ENCODE results near the gene PLXNA2. TPM values are rescaled to one million over a fixed set of nuclear protein-coding genes. Genes with fewer than 3 reads are reported as not detected.

Gene PLXNA2
- total RNA-seq, 2 experiments from 2014 or later: 0.23 TPM; not detected in 1

GRCh38 chr1:208190784-208191183, 53.4 kb downstream of the PLXNA2 start:
- Histone ChIP-seq H3K4me2 (ENCODE audit: low read length) (no peak overlapping the region), H2AFZ (ENCODE audit: low read length) (no peak overlapping the region), H4K20me1 (ENCODE audit: insufficient read depth, low read length) (no peaks in the 10 kb centered on the region), H3K79me2 (ENCODE audit: insufficient read depth, low read depth, low read length) (no peaks in the 10 kb centered on the region), H3K9me3 (ENCODE audit: low read length) (no peaks in the 10 kb centered on the region), H3K4me3 (ENCODE audit: low read depth, low read length, poor library complexity, severe bottlenecking) (no peak overlapping the region), H3K9me2 (ENCODE audit: insufficient read depth, low read length) (no peaks in the 10 kb centered on the region), H3K4me1 (ENCODE audit: insufficient read depth, low read length, poor library complexity, severe bottlenecking) (no peaks in the 10 kb centered on the region), H3K36me3 (ENCODE audit: insufficient read depth, low read length) (no peaks in the 10 kb centered on the region), H3K27ac (ENCODE audit: low read depth, low read length, poor library complexity, severe bottlenecking) (no peak overlapping the region)
- POLR2A ChIA-PET: interaction anchor here (1.9 kb wide), 1 partner anchor 9 kb away, joined by 8 read pairs; no protein-coding TSS in a partner anchor
- DNase-seq (ENCODE audit: low spot score): no peak
- TF ChIP-seq, protein P1, sequence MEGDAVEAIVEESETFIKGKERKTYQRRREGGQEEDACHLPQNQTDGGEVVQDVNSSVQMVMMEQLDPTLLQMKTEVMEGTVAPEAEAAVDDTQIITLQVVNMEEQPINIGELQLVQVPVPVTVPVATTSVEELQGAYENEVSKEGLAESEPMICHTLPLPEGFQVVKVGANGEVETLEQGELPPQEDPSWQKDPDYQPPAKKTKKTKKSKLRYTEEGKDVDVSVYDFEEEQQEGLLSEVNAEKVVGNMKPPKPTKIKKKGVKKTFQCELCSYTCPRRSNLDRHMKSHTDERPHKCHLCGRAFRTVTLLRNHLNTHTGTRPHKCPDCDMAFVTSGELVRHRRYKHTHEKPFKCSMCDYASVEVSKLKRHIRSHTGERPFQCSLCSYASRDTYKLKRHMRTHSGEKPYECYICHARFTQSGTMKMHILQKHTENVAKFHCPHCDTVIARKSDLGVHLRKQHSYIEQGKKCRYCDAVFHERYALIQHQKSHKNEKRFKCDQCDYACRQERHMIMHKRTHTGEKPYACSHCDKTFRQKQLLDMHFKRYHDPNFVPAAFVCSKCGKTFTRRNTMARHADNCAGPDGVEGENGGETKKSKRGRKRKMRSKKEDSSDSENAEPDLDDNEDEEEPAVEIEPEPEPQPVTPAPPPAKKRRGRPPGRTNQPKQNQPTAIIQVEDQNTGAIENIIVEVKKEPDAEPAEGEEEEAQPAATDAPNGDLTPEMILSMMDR (conservative IDR thresholded peaks at IDR 0.05; ENCODE audit: low read length): no peak
- TF ChIP-seq EZH2phosphoT487 (IDR thresholded peaks at IDR 0.05; ENCODE audit: borderline replicate concordance, low read depth, low read length): no peak
- no TSS peak for BruUV-seq (replicated peaks)
- intact Hi-C loops (cut with micrococcal nuclease; ENCODE audit: unreplicated experiment): no loop called here
- CTCF ChIA-PET (ENCODE audit: unreplicated experiment): no interaction called here

GRCh38 chr1:208189716-208190115, 54.5 kb downstream of the PLXNA2 start:
- Histone ChIP-seq H3K36me3 (ENCODE audit: insufficient read depth, low read length) (no peaks in the 10 kb centered on the region), H3K27ac (ENCODE audit: low read depth, low read length, poor library complexity, severe bottlenecking) (no peak overlapping the region), H3K9me3 (ENCODE audit: low read length) (no peaks in the 10 kb centered on the region), H2AFZ (ENCODE audit: low read length) (no peak overlapping the region), H3K79me2 (ENCODE audit: insufficient read depth, low read depth, low read length) (no peaks in the 10 kb centered on the region), H3K9me2 (ENCODE audit: insufficient read depth, low read length) (no peaks in the 10 kb centered on the region), H3K4me3 (ENCODE audit: low read depth, low read length, poor library complexity, severe bottlenecking) (no peak overlapping the region), H3K4me2 (ENCODE audit: low read length) (no peak overlapping the region), H3K4me1 (ENCODE audit: insufficient read depth, low read length, poor library complexity, severe bottlenecking) (no peaks in the 10 kb centered on the region), H4K20me1 (ENCODE audit: insufficient read depth, low read length) (no peaks in the 10 kb centered on the region)
- intact Hi-C loops (cut with micrococcal nuclease; ENCODE audit: unreplicated experiment): no loop called here
- no TSS peak for BruUV-seq (replicated peaks)
- no peak for DNase-seq (ENCODE audit: low spot score)
- CTCF ChIA-PET (ENCODE audit: unreplicated experiment): no interaction called here
- POLR2A ChIA-PET: interaction anchor here (0.7 to 1.9 kb wide), 3 partner anchors 10 to 55 kb away, joined by 3 to 8 read pairs (median 3); partner anchors contain the start of gene PLXNA2
- TF ChIP-seq, protein P1 (conservative IDR thresholded peaks at IDR 0.05; ENCODE audit: low read length): no peak
- TF ChIP-seq EZH2phosphoT487 (IDR thresholded peaks at IDR 0.05; ENCODE audit: borderline replicate concordance, low read depth, low read length): no peak

DNA sequence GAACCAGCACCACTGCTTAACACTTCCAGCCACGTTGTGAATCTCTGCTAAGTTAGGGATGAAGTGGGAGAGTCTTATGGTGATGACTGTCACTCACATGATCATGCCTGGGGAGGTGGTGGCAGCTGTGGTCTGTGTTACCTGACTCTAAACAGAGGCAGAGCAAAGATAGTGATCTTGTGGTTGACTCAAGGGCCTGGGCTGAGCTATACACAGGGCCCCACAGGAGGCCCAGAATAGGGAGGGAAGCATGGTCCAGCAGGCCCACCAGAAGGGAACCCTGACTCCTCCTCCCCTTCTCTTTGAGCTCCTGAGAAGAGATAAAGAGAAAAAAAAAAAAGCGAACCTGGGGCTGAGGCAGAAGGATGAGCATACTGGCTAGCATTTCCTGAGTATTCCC, 55.0 kb downstream of the PLXNA2 start:
- no peaks in the 10 kb centered on the region for H3K9me2 ChIP-seq (ENCODE audit: insufficient read depth, low read length)
- H4K20me1 ChIP-seq (ENCODE audit: insufficient read depth, low read length): no peaks in the 10 kb centered on the region
- H3K27ac ChIP-seq (ENCODE audit: low read depth, low read length, poor library complexity, severe bottlenecking): no peak overlapping the region
- no peaks in the 10 kb centered on the region for H3K36me3 ChIP-seq (ENCODE audit: insufficient read depth, low read length)
- BruUV-seq (replicated peaks): no TSS peak
- no peaks in the 10 kb centered on the region for H3K79me2 ChIP-seq (ENCODE audit: insufficient read depth, low read depth, low read length)
- H2AFZ ChIP-seq (ENCODE audit: low read length): no peak overlapping the region
- H3K4me1 ChIP-seq (ENCODE audit: insufficient read depth, low read length, poor library complexity, severe bottlenecking): no peaks in the 10 kb centered on the region
- intact Hi-C loops (cut with micrococcal nuclease; ENCODE audit: unreplicated experiment): no loop called here
- H3K4me3 ChIP-seq (ENCODE audit: low read depth, low read length, poor library complexity, severe bottlenecking): no peak overlapping the region
- no peak for TF ChIP-seq EZH2phosphoT487 (IDR thresholded peaks at IDR 0.05; ENCODE audit: borderline replicate concordance, low read depth, low read length)
- TF ChIP-seq, protein P1 (conservative IDR thresholded peaks at IDR 0.05; ENCODE audit: low read length): no peak
- ChIA-PET CTCF (ENCODE audit: unreplicated experiment) (interaction anchor here (0.6 to 0.7 kb wide), 3 partner anchors 150 to 367 kb away, joined by 3 to 11 read pairs (median 3); no protein-coding TSS in a partner anchor), POLR2A (interaction anchor here (0.6 to 1.9 kb wide), 7 partner anchors 10 to 1577 kb away, joined by 3 to 8 read pairs (median 3); partner anchors contain the start of gene PLXNA2)
- no peak for DNase-seq (ENCODE audit: low spot score)
- H3K4me2 ChIP-seq (ENCODE audit: low read length): no peak overlapping the region
- no peaks in the 10 kb centered on the region for H3K9me3 ChIP-seq (ENCODE audit: low read length)

Measured in OCI-LY7 (cell line).